Measurements from ENCODE around the gene ADGRG3. TPM values are rescaled to one million over a fixed set of nuclear protein-coding genes. Genes with fewer than 3 reads are reported as not detected.

ADGRG3 gene
- total and polyA plus RNA-seq, 9 of the 15 experiments (the other 6 are each of a cell fraction or from before 2014, with no cell fraction given): 0.09 to 0.52 (median 0.14) TPM; not detected in 3

DNA sequence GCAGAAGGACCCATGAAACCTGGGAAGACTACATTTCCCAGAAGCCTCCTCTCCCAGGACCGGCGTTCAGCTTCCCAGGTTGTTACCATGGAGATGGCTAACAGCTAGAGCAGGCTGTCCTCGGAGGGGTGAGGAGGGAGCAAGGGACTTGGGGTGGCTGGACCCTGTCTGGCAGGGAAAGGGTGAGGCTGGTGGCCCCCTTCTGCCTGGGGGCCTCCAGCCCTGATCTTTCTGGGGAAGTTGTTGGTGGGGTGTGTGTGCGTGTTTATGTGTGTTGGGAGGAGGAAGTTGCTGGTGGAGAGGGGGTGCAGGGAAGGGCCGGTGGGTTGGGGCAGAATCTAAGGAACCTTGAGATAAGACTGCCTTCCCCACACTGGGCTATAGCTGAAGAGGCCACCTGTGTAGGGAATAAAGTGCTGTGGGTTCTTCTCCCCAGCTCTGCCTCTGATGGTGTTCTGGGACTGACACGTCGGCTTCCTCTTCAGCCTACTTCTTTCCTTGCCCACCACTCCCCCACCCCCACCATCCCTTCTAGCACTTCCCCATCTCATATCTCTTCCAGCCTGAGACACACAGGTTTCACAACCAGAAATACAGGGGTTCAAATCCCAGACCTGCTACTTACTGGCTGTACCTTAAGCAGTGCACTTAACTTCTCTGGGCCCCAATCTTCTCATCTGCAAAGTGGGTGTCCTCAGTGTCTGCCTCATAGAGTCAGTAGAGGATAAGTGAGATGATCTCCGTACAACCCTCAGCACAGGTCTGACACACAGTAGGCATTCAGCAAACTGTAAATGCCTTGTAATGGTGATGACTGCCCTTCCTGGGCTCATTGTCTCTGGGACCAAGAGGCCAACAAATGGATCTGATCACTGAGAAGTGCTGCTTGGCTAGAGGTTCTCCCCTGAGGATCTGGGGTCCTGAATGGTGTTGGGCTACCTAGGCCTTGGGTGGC, 26.9 kb downstream of the ADGRG3 start, which contains the start of gene DRC7 (continued):
- peak; percentile 22; the same call in 1 of the 2 replicates for TF ChIP-seq NCOA1 (IDR thresholded peaks at IDR 0.05; ENCODE audit: low read depth)
- TF ChIP-seq ESRRA (IDR thresholded peaks at IDR 0.05; ENCODE audit: borderline replicate concordance, low read depth): 0 out of 2 replicates have a peak, but pooled peaks have one; percentile 11
- TF ChIP-seq ZNF668 (CRISPR knock-in tag; IDR thresholded peaks at IDR 0.05): no peak
- no peak for TF ChIP-seq RAD51 (IDR thresholded peaks at IDR 0.05; ENCODE audit: borderline replicate concordance, low read depth)
- TF ChIP-seq ZNF316 (IDR thresholded peaks at IDR 0.05): no peak
- peak; percentile 55; the same call in 1 of the 2 replicates for TF ChIP-seq CTBP1 (IDR thresholded peaks at IDR 0.05; ENCODE audit: borderline replicate concordance)
- TF ChIP-seq L3MBTL2 (IDR thresholded peaks at IDR 0.05): no peak
- TF ChIP-seq THRAP3 (IDR thresholded peaks at IDR 0.05; ENCODE audit: borderline replicate concordance): no peak
- TF ChIP-seq FOXJ2 (tag; IDR thresholded peaks at IDR 0.05): peak; percentile 96
- TF ChIP-seq, protein P1, sequence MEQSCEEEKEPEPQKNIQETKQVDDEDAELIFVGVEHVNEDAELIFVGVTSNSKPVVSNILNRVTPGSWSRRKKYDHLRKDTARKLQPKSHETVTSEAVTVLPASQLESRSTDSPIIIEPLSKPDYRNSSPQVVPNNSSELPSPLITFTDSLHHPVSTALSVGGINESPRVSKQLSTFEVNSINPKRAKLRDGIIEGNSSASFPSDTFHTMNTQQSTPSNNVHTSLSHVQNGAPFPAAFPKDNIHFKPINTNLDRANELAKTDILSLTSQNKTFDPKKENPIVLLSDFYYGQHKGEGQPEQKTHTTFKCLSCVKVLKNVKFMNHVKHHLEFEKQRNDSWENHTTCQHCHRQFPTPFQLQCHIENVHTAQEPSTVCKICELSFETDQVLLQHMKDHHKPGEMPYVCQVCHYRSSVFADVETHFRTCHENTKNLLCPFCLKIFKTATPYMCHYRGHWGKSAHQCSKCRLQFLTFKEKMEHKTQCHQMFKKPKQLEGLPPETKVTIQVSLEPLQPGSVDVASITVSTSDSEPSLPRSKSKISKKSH (CRISPR knock-in tag; IDR thresholded peaks at IDR 0.05): no peak
- peak; percentile 92 for TF ChIP-seq HCFC1 (IDR thresholded peaks at IDR 0.05; ENCODE audit: low read depth, low read length)
- TF ChIP-seq, protein P2, sequence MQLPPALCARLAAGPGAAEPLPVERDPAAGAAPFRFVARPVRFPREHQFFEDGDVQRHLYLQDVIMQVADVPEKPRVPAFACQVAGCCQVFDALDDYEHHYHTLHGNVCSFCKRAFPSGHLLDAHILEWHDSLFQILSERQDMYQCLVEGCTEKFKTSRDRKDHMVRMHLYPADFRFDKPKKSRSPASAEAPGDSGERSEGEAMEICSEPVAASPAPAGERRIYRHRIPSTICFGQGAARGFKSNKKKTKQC (CRISPR knock-in tag; IDR thresholded peaks at IDR 0.05): 0 out of 2 replicates have a peak, but pooled peaks have one; percentile 39
- no peak for TF ChIP-seq ETV1 (tag; conservative IDR thresholded peaks at IDR 0.05; ENCODE audit: low read depth)
- TF ChIP-seq MTA1 (IDR thresholded peaks at IDR 0.05; ENCODE audit: borderline replicate concordance): peak; percentile 52; the same call in 1 of the 2 replicates
- no peak for TF ChIP-seq U2AF2 (optimal IDR thresholded peaks at IDR 0.05; ENCODE audit: low read depth, low read length)
- TF ChIP-seq NFIC (IDR thresholded peaks at IDR 0.05): no peak
- peak; percentile 88 for TF ChIP-seq ZNF143 (CRISPR knock-in tag; IDR thresholded peaks at IDR 0.05)
- no peak for TF ChIP-seq SNIP1 (IDR thresholded peaks at IDR 0.05; ENCODE audit: low read depth)
- TF ChIP-seq ILF3 (IDR thresholded peaks at IDR 0.05; ENCODE audit: borderline replicate concordance): no peak
- TF ChIP-seq RBM39 (optimal IDR thresholded peaks at IDR 0.05; ENCODE audit: low read depth, low read length): no peak
- TF ChIP-seq TBL1XR1 (IDR thresholded peaks at IDR 0.05; ENCODE audit: low read length in 2 of 2): no peak
- 0 out of 2 replicates have a peak, but pooled peaks have one; percentile 25 for TF ChIP-seq KAT7 (CRISPR knock-in tag; IDR thresholded peaks at IDR 0.05; ENCODE audit: borderline replicate concordance)
- TF ChIP-seq BCL6 (CRISPR knock-in tag; IDR thresholded peaks at IDR 0.05): no peak
- no peak for TF ChIP-seq ZBTB17 (CRISPR knock-in tag; IDR thresholded peaks at IDR 0.05)
- no peak for TF ChIP-seq RB1 (IDR thresholded peaks at IDR 0.05; ENCODE audit: low read depth)
- peak; percentile 83 for TF ChIP-seq BCOR (IDR thresholded peaks at IDR 0.05)
- TF ChIP-seq FOXK2 (conservative IDR thresholded peaks at IDR 0.05 in 1 of 2, IDR thresholded peaks at IDR 0.05 in 1 of 2; ENCODE audit: low read depth in 2 of 2): peak; percentile 78 to 80
- TF ChIP-seq SOX6 (IDR thresholded peaks at IDR 0.05): no peak
